Heart left ventricle (tissue), 16 donors: ENCODE measurements around the gene TUT1. TPM values are rescaled to one million over a fixed set of nuclear protein-coding genes. Genes with fewer than 3 reads are reported as not detected.

Experiments used
- ATAC-seq, 4 donors: fragments of 200-7000 bp; cut with Tn5 transposase; one replicate each; pipeline ENCODE4 v1.9.1; 2020 to 2022; ENCODE audit warnings: moderate library complexity in 4 of 4, mild to moderate bottlenecking in 3 of 4, moderate number of reproducible peaks in 1 of 4
- DNase-seq, 5 donors: peaks; one replicate each; pipeline ENCODE4 v3.0.0-alpha.2; 2020
- H3K27ac ChIP-seq, 12 donors: fragments of 200-600 bp; sonication (generic) in 4 of 12; one replicate each; pipeline versions ENCODE4 v1.5.0 to v1.8.0; 2016 to 2022; ENCODE audit warnings: mild to moderate bottlenecking in 2 of 12
- H3K27me3 ChIP-seq, 9 donors: fragments of 200-600 bp; sonication (generic) in 2 of 9; one replicate each; pipeline versions ENCODE4 v1.5.1 to v1.8.0; 2016 to 2022; ENCODE audit warnings: mild to moderate bottlenecking in 3 of 9
- H3K36me3 ChIP-seq, 9 donors: fragments of 200-600 bp; sonication (generic) in 2 of 9; one replicate each; pipeline versions ENCODE4 v1.5.0 to v1.8.0; 2018 to 2022; ENCODE audit warnings: mild to moderate bottlenecking in 2 of 9
- H3K4me1 ChIP-seq, 12 donors: fragments of 200-600 bp; sonication (generic) in 4 of 12; one replicate each; pipeline versions ENCODE4 v1.5.0 to v1.8.0; 2016 to 2022; ENCODE audit warnings: mild to moderate bottlenecking in 3 of 12
- H3K4me3 ChIP-seq, 12 donors: fragments of 200-600 bp; sonication (generic) in 4 of 12; one replicate each; pipeline versions ENCODE4 v1.5.0 to v1.8.0; 2017 to 2022; ENCODE audit warnings: mild to moderate bottlenecking in 9 of 12, moderate library complexity in 4 of 12
- H3K9me3 ChIP-seq, 12 donors: fragments of 200-600 bp; sonication (generic) in 4 of 12; one replicate each; pipeline versions ENCODE4 v1.5.0 to v1.8.0; 2016 to 2022; ENCODE audit warnings: mild to moderate bottlenecking in 1 of 12
- POLR2A ChIP-seq, 2 donors: fragments of 450-650 bp; IDR thresholded peaks; one replicate each; pipeline ENCODE4 v1.6.1; 2017; ENCODE audit warnings: antibody characterized with exemption in 2 of 2, mild to moderate bottlenecking in 2 of 2, moderate library complexity in 2 of 2
- WGBS, 4 donors: extraction: QIAGEN DNeasy Blood & Tissue Kit in 2 of 4; methylation state at CpG; one replicate each; pipeline versions ENCODE4 v1.1.5 to v1.1.7; 2013 to 2018; 5-methylcytosine and 5-hydroxymethylcytosine counted together
- intact Hi-C, 10 donors: fragments of 100-400 bp; cut with DNase I; formaldehyde crosslinking; loops; one replicate each; pipeline versions ENCODE4 v1.11.1 to v1.14.2; 2022
- polyA plus RNA-seq, 2 donors: library from polyadenylated mRNA; stranded (reverse); fragments of 200-250 nt; gene quantifications; one replicate each; pipeline ENCODE4 v1.2.3, GENCODE V29; 2013
- total RNA-seq, 9 donors: library from RNA; depleted of rRNA in 2 of 9; stranded (reverse); fragments of >200 nt in 2 of 9; fragmentation: NEBNext Ultra II Directional in 3 of 9; extraction: Animal tissue kit (Norgen Biotek cat#: 25700) in 3 of 9; gene quantifications; one replicate each; pipeline versions ENCODE4 v1.1.0 to v1.2.4, GENCODE V29; 2016 to 2023
- TF ChIP-seq, protein P1 (sequence below), 12 donors: fragments of 200-600 bp; sonication (generic) in 4 of 12; IDR thresholded peaks; one replicate each; pipeline versions ENCODE4 v1.5.0 to v1.8.0; 2018 to 2022; ENCODE audit warnings: antibody characterized with exemption in 12 of 12, mild to moderate bottlenecking in 5 of 12
- donor health status: ischemic (EF 13 %, LVEDD 7.1; RV severe dilation, severe dysfunction).
- donor health status: healthy with polysubstance abuse.
- donor health status: DM: no; HTN: yes; CAD: no.
- donor health status: DM: no; HTN: no; CAD: no.
- donor health status: ischemic (EF 25% LVEDD 6.9; RV normal size, moderate dysfunction).
- donor health status: ischemic (EF 25% LVEDD 5.7; RV mildly dilated, moderate dysfunction).
- donor health status: healthy.
- donor health status: DM: yes; HTN: yes; CAD: no.
- donor health status: ischemic (EF 35%, LVEDD 5.7; RV mildly dilated, moderate dysfunction).
- donor health status: nonischemic (EF 11% LVEDD 7.7; RV severe dilation, severe dysfunction).
- donor health status: DM: yes; HTN: yes; CAD: no.
- donor health status: PGD.
- donor health status: ischemic (EF 29% LVEDD 5.4; RV normal size, mild dysfunction).
- donor health status: nonischemic (EF 23%, LVEDD 6.1; RV moderate dilation, normal function).

The TUT1 gene
- total and polyA plus RNA-seq, 11 donors, result 6.3 to 16.3 (median 11.3) TPM

DNA sequence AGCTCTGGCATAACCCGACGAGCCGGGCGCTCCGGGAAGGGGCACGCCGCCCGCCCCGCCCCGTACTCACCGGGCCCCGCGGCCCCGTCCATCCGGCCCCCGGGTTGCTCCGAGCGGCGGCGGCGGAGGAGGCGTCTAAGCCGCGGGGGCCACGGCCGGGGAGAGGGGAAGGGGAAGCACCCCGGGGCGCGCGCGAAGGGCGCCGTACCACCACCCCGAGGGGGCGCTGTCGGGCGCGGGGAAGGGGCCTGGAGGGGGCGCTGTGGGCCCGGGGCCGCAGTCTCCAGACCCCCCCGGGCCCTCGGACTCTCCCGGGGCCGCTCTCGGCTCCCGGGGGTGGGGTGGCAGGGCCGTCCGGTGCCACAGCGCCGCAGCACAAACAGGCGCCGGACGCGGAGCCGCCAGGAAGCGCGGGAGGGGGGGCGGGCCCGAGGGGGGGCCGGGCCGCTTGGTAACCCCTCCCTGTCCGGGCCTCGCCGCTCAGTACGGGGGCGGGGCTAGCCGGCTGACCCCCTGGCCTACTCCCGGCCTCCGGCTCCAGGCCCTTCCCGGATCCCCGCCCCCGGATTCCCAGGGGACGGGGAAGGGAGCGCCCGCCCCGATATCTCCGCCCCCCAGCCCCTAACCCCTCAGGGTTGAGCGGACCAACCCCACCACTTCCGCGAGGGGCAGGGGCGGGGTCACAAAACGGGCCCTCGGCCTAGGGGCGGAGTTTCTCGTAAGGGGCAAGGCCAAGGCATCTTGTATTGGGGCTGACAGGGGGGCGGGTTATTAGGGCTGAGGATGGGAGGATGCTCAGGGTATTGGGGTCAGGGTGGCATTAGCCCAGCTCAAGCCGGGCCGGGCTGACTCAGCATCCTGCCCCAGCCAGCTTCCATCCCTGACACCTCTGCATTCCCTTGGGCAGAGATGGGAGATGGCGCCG, 21.3 kb upstream of the TUT1 start, which contains the start of the genes EML3 and ROM1:
Gene EML3 (minus strand): TSS at position 410 of the 925 bp plus-strand sequence. CDS start 318 bp downstream, at position 92.
Gene ROM1 (plus strand): TSS at position 892 of the 925 bp plus-strand sequence. CDS start 25 bp downstream, at position 917.
- peaks cover 0 to 58% (median 37%) of the 10 kb centered on the region in 9 donors for H3K36me3 ChIP-seq
- peak within 1 kb of the TSS; percentile 91 to 99 (median 98) for H3K27ac ChIP-seq
- WGBS, 4 donors, result 0 to 3% (median 2%) methylated on average over 34 to 91 of the region's 91 CpGs
- H3K4me3 ChIP-seq, result peak within 1 kb of the TSS; percentile 70 to 99 (median 82)
- DNase-seq (peak; percentile 91 to 95 (median 94)), ATAC-seq (peak; percentile 80 to 91 (median 90))
- no peaks in the 10 kb centered on the region for H3K9me3 ChIP-seq
- TF ChIP-seq POLR2A (IDR thresholded peaks at IDR 0.05), result peak in 1 of 2 donors; percentile 33
- TF ChIP-seq, protein P1, sequence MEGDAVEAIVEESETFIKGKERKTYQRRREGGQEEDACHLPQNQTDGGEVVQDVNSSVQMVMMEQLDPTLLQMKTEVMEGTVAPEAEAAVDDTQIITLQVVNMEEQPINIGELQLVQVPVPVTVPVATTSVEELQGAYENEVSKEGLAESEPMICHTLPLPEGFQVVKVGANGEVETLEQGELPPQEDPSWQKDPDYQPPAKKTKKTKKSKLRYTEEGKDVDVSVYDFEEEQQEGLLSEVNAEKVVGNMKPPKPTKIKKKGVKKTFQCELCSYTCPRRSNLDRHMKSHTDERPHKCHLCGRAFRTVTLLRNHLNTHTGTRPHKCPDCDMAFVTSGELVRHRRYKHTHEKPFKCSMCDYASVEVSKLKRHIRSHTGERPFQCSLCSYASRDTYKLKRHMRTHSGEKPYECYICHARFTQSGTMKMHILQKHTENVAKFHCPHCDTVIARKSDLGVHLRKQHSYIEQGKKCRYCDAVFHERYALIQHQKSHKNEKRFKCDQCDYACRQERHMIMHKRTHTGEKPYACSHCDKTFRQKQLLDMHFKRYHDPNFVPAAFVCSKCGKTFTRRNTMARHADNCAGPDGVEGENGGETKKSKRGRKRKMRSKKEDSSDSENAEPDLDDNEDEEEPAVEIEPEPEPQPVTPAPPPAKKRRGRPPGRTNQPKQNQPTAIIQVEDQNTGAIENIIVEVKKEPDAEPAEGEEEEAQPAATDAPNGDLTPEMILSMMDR (IDR thresholded peaks at IDR 0.05), result peak; percentile 78 to 100 (median 92)
- peaks cover 4 to 39% (median 18%) of the 10 kb centered on the region in 12 donors for H3K4me1 ChIP-seq
- no peaks in the 10 kb centered on the region for H3K27me3 ChIP-seq
- intact Hi-C loops, result loop anchor here in 3 of 10 donors (5.0 kb wide), 1 partner anchor 35 kb away; the partner anchor contains the start of gene GANAB (in 3 of the 3)

DNA sequence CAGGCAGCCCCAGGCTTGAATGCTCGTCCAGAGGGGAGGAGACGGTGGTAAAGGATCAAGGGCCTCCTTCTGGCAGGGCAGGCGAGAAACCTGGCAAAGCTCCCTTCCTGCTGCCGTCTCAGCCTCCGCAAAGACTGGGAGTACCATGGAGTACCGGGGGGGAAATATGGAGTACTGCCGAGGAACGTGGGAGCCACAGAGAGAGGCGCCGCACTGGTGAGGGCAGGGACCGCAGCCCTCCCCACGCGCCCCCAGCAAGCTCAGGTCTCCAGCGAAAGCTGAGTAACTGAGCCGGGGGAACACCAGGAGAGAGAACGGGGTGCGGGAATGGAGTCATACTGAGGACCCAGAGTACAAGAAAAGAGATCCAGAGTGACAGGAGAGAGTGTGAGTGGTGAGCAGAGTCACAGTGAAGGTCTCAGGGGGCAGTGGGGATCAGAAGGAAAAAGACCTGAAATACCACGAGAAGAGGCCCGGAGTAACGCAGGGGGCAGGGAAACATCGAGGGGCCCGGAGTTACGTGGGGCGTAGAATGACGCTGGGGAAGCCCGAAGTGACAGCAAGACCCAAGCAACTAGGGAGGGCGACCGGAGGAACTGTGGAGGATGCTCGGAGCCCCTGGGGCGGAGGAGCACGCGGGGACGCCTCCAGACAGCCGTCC, 20.5 kb upstream of the TUT1 start:
- Histone ChIP-seq H3K4me1 (peaks cover 4 to 47% (median 18%) of the 10 kb centered on the region in 12 donors), H3K4me3 (peak overlapping the region; percentile 70 to 99 (median 82)), H3K27ac (peak overlapping the region; percentile 91 to 99 (median 98)), H3K36me3 (peaks cover 0 to 57% (median 31%) of the 10 kb centered on the region in 9 donors), H3K9me3 (no peaks in the 10 kb centered on the region), H3K27me3 (no peaks in the 10 kb centered on the region)
- intact Hi-C loops, result loop anchor here in 3 of 10 donors (5.0 kb wide), 1 partner anchor 35 kb away; the partner anchor contains the start of gene GANAB (in 3 of the 3)
- 1 to 2% (median 2%) methylated on average over 31 to 34 of the region's 34 CpGs for WGBS, 4 donors
- TF ChIP-seq, protein P1 (IDR thresholded peaks at IDR 0.05), result no peak
- TF ChIP-seq POLR2A (IDR thresholded peaks at IDR 0.05), result no peak
- peak; percentile 62 to 75 (median 63) for DNase-seq
- ATAC-seq, result peak in 2 of 4 donors; percentile 8 to 14

DNA sequence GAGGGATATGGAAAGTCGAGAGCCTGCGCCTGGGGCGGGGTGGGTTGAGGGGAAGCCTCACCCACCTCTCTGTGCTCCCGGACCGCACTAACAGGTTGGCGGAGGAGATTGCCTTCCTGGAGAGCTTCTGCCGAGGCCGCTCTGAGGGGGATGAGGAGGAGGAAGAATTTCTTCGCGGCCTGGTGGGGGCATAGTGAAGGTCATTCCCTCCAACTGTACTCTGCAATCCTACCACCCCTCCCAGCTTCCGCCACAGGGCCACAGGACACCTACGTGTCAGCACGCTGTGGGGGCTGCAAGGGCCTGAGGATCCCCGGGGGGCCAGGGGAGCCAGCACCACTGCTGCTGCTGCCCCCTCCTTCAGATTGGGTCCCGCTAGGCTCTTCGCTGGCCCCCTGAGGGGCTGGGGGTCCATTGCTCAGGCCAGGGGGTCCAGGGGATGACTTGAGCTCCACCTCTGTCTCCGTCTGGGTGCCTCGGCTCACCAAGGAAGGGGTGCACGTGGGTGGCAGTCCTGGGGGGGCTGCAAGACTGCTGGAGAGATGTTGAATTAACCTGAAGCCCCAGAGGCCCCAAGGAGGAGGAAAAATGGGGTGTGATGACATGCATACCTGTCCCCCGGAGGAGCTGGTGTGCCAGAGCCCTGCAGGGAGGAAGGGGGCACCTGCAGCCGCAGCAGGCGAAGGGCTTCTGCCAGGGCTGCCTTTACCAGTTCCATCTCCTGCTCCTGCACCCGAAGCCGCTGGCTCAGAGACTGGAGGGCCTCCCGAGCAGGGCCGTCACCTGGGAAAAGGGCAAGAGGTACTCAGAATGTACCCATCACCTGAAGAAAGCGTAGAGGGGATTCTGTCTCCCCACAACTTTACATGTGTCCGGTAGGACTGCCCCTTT, 19.7 kb upstream of the TUT1 start:
- Histone ChIP-seq H3K9me3 (no peaks in the 10 kb centered on the region), H3K4me3 (peak overlapping the region; percentile 70 to 99 (median 82)), H3K27me3 (no peaks in the 10 kb centered on the region), H3K4me1 (peaks cover 4 to 47% (median 18%) of the 10 kb centered on the region in 12 donors), H3K36me3 (peaks cover 0 to 57% (median 30%) of the 10 kb centered on the region in 9 donors), H3K27ac (peak overlapping the region; percentile 91 to 99 (median 98))
- DNase-seq, result peak in 1 of 5 donors; percentile 62
- WGBS, 4 donors, result 68 to 77% (median 75%) methylated on average over 22 to 28 of the region's 28 CpGs
- no peak for TF ChIP-seq POLR2A (IDR thresholded peaks at IDR 0.05)
- TF ChIP-seq, protein P1 (IDR thresholded peaks at IDR 0.05), result no peak
- ATAC-seq, result no peak
- intact Hi-C loops, result loop anchor here in 3 of 10 donors (5.0 kb wide), 1 partner anchor 36 kb away; the partner anchor contains the start of gene GANAB (in 3 of the 3)
